Activated CD8-positive, alpha-beta memory T cell treated with anti-CD3 and anti-CD28 coated beads, Interleukin-2, amount 50 U/mL, for 1 hour (primary cell): Measurements from ENCODE around the gene USP49.

Experiments
- DNase-seq: peaks from one replicate; pipeline ENCODE4 v3.0.0-alpha.2; 2020; ENCODE audit errors: extremely low read depth

The USP49 gene

GRCh38 chr6:41929924-41930323, 34.7 kb upstream of the USP49 start:
- no peak for DNase-seq

DNA sequence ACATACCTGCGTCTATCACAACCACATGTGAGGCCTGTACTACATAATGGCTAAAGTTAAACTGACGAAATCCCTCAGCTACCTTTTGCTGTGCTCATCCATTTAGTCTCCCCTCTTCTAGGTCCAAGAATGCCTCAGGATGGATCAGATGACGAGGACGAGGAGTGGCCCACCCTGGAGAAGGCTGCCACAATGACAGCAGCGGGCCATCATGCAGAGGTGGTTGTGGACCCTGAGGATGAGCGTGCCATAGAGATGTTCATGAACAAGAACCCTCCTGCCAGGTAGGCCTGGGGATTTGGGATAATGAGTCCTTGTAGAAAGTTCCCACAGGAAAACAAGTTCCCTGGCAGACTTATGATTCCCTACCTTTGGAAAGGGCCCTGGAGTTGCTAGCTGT, 32.1 kb upstream of the USP49 start:
- DNase-seq: no peak

GRCh38 chr6:41922154-41922553, 27.0 kb upstream of the USP49 start:
- no peak for DNase-seq

GRCh38 chr6:41921712-41921998, 26.5 kb upstream of the USP49 start:
- no peak for DNase-seq

DNA sequence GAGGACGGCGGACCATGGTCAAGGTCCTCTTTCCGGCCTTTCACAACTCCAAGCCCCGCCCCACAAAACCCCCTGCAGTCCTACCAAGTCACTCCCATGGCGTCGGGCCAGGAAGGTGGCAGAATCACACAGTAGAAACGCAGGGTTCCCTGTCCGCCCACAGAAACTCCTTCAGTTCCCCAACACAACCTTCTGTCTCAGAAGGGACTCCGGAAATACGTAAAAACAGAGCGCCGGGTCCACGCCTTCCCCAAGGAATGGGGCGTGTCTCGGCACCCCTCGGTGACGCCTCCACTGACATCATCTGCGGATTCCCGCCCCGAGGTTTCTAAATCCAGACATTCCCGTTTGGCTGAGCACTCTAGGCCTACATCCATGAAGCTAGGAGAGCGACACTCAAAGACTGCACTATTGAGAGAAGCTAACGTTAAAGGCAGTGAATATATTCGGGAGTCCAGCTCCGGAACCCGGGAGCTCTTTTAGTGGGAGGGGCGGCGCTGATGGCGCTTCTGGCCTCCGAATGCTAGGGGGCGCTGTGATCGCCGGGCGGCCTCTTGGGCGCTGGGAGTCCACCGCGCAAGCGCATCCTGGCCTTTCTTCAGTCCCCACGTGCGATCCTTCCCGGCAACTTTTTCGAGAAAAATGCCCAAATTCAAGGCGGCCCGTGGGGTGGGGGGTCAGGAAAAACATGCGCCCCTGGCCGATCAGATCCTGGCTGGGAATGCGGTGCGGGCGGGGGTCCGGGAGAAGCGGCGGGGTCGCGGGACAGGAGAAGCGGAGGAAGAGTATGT, 25.9 kb upstream of the USP49 start, which contains the start of the genes BYSL and MED20:
Gene BYSL (plus strand): TSS at position 579 of the 791 bp plus-strand sequence. CDS start 64 bp downstream, at position 643.
Gene MED20 (minus strand): TSS at position 219 of the 791 bp plus-strand sequence. CDS start 121 bp downstream, at position 98.
- DNase-seq: peak; percentile 81

DNA sequence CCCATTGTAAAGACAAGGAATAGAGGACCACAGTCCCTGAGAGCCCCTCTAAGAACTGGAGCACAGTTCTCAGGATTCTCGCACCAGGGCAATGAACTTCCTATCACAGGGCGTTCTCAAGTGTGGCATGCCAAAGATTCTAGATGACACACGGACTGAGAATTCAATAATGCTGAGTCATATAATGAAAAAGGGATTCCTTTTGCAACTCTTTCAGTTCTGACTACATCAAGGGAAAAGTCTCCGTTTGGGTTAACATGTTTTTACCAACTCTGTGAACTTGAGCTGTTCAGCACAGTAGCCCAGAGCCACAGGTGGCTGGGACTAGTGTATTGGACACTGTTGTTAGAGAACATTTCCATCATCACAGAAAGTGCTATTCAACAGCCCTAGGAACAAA, 22.4 kb upstream of the USP49 start:
- no peak for DNase-seq

DNA sequence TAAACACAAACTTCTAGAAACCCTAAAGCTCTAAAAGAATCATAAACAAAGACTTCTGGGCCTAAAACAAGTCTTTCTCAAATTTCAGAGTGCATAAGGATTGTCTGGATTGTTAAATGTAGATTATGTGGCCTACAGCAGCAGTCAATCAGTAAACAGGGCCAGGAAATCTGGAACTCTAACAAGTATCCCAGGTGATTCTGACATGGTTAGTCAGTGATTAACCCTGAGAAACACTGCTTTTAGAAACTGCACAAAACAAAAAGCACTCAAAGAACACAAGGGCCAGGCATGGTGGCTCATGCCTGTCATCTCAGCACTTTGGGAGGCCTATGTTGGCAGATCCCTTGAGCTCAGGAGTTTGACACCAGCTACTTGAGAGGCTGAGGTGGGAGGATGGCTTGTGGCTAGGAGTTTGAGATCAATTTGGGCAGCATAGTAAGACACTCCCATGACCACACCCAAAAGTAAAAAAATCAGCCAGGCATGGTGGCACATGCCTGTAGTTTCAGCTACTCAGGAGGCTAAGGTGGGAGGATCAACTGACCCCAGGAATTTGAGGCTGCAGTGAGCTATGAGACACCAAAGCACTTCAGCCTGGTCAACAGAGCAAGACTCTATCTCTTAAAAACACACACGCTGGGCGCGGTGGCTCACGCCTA, 19.8 kb upstream of the USP49 start:
- no peak for DNase-seq

DNA sequence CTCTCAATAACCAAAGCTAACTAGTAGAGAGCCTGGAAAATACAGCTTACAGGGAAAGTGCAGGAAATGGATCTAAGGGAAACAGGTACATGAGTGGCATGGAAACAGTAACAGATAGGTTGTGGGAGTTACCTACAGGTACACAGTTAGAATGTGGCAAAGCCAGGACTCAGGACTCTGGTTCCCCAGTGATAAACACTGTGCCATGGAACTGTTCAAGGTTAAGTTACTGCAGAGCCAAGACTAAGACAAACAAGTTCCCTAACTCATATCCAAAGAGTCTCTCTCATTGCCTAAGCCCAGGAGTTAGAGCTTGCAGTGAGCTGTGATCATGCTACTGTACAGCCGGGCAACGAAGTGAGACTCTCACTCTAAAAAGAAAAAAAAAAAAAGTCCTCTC, 19.2 kb upstream of the USP49 start:
- no peak for DNase-seq

- no peak for DNase-seq
These were observed 14.6 kb upstream of the USP49 start for GRCh38 chr6:41909727-41910126.

- peak; percentile 22 for DNase-seq
These were observed 6.8 kb upstream of the USP49 start for GRCh38 chr6:41901882-41902519.

DNA sequence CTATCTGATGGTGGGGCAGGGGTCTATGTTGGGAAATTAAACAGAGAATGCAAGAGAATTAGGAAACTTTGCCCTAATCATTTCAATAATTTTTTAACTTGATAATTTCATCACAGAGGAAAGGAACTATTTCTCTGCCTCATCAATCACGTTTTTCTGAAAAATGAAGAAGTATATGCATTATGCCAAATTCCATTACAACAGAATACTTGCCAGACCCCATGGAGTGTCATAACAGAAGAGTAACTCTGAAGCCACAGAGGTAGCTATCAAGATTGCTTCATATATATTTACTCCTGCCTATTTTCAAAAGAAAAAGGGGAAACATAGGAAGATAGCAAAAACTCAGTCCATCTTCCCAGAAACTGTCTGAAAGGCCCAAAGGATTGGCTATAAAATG, 5.7 kb upstream of the USP49 start:
- DNase-seq: no peak

DNA sequence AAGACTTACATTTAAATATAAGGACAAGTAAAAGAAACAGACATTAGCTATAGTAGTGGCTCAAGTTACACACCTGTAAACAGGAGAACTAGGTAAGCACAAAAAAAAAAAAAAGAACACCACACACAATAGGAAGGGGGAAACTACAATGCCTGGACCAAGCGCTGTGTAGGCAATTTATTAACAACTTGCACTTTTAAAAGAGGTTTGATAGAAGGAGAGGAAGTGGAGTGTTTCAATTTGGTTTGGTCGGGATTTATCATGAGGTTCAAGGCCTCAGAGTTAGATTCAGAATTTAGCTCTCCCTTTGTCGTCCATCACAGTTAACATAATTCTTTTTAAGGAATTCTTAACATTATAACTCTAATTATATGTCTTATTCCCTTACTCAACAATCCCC, 1.1 kb upstream of the USP49 start:
- DNase-seq: no peak

DNA sequence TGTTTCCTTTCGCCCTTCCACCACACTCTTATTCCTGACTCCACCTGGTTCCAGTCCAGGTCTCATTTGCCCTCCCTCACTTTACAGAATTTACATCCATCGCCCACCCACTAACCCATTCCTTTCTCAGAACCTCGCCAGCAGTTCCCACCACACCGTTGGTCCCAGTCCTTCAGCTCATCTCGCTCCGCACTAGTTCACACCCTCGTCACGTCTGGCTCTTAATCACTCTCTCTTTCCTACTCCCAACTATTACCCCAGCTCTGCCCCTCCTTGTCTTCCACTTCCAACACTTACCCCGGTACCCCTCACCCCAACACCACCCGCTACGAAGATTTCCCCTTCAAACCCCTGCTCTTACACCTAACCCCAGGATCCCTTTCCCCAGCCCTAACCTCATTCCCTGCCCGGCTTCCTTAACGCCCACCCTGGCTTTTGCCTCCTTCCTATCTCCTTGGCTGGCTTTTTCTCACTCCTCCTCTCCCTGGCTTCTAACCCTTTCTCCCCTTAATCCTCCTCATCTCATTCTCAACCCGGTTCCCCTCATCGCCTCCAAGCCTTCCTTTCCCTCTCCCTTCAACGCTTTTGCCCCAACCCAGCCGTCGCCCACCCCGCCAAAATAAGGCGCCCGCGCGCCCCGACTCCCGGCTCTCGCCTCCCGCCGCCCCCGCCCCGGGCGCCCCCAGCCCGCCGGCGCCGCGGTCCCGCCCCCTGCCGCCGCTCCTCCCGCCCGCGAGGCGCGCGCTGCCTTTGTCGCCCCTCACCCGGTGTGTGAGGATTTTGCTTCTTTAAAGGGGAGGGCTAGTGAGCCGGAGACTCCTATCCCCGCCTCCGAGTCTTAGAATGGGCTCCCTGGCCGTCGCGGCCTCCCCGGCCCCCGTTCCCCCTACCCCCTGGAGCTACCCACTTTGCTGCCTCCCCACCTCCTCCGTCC, 542 bp downstream of the USP49 start:
- no peak for DNase-seq

- DNase-seq: no peak
These were observed 2.1 kb downstream of the USP49 start for GRCh38 chr6:41892921-41893564.

DNA sequence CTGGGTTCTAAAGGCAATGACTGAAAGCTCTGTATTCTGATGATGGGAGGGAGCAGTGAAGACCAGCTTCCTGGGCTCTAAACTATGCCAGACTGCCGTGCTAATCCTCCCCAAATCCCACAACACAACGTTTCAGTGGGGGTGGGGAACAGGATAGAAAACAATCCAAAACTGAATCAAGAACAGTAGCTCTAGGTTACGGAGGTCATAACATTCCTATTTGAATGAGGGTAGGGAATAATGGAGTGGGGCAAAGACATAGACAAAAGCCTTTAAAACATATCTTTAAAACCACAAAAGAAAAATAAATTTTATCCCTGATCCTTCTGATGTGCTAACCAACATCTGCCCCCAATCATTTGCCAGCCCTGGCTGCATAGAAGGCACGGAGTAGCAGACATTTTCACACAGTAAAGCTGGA, 7.8 kb downstream of the USP49 start:
- DNase-seq: no peak

DNA sequence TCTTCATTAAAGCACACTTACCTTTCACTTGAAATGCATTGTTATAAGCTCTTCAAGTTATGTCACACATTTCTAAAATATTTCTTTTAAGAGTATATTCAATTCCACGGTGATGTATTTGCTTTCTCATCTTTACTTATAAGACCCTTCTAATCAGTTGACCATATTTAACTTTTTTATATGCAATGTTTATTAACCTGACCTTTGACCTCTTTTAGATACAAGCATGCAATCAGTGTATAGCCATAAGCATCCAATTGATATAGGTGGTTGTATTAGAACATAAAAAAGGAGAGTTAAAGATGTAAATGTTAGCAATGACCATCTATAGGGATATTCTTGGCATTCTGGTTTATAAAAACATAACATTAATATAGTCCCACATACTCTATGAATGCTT, 9.2 kb downstream of the USP49 start:
- no peak for DNase-seq

DNA sequence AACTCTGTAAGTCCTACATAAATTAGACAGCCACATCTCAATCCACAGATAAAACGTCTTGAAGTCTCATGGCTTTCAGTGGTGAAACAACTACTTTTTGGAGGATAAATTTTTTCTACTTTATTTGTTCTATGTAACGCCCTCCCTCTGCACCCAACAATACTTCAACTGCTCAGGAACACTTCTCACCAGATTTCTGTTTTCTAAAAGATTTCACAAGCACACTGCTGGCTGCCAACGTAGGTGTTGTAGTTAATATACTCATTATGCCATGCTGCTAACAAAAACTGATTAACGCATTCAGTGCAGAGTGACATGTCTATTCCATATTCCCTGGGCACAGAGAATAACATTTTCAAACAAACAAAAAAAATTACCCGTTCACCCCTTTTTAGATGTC, 10.2 kb downstream of the USP49 start:
- no peak for DNase-seq

- no peak for DNase-seq
These were observed 13.7 kb downstream of the USP49 start for GRCh38 chr6:41881506-41881905.

GRCh38 chr6:41878961-41879405, 16.2 kb downstream of the USP49 start:
- no peak for DNase-seq

DNA sequence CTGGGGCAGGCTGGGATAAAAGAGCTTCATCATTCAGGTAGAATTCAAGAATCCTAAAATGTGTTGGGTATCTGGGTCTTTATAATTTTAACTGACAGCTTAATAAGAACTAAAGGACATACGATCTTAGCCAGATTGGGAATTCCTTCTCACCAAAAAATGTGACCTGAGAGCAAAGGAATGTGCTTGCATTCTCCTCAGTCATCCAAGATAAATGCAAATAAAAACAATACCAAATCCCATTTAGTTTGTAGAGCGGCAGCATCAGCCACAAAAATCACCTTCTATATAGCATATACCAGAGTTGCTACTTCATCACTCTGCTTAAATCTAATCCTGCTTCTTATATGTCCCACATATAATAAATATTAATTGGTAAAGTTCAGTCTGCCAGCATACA, 16.9 kb downstream of the USP49 start:
- no peak for DNase-seq

GRCh38 chr6:41877051-41877680, 18.0 kb downstream of the USP49 start:
- DNase-seq: no peak
